Gastrocnemius medialis (tissue), 4 donors: ENCODE results near the gene DHH. TPM values are rescaled to one million over a fixed set of nuclear protein-coding genes. Genes with fewer than 3 reads are reported as not detected.
A peak's percentile ranks its signal among the peaks of the same experiment; 100 is the strongest.

ENCODE experiments used
- ATAC-seq, 2 donors: fragments of 150-250 bp; one replicate each; pipeline ENCODE4 v1.9.1; 2016
- DNase-seq, 2 donors: peaks; one replicate each; pipeline ENCODE4 v3.0.0-alpha.2; 2019
- H3K27ac ChIP-seq, 4 donors: fragments of 200-600 bp; sonication (generic); 1 replicate in 1 of 4; 2 replicates in 3 of 4; pipeline ENCODE4 v1.5.1; 2016 to 2018; ENCODE audit warnings: mild to moderate bottlenecking in 2 of 4, moderate library complexity in 1 of 4
- H3K27me3 ChIP-seq, 3 donors: fragments of 200-600 bp; sonication (generic) in 2 of 3; 1 replicate in 1 of 3; 2 replicates in 2 of 3; pipeline versions ENCODE4 v1.5.1 to v1.6.0; 2016 to 2019; ENCODE audit warnings: mild to moderate bottlenecking in 1 of 3, moderate library complexity in 1 of 3
- H3K36me3 ChIP-seq, 2 donors: fragments of 200-600 bp; sonication (generic) in 1 of 2; one replicate each; pipeline ENCODE4 v1.5.1; 2017 to 2018
- H3K4me1 ChIP-seq, 2 donors: fragments of 200-600 bp; sonication (generic) in 1 of 2; one replicate each; pipeline ENCODE4 v1.5.1; 2016 to 2017; ENCODE audit warnings: mild to moderate bottlenecking in 2 of 2
- H3K4me3 ChIP-seq, 4 donors: fragments of 200-600 bp; sonication (generic) in 3 of 4; 1 replicate in 1 of 4; 2 replicates in 3 of 4; pipeline ENCODE4 v1.5.1; 2016 to 2019; ENCODE audit warnings: mild to moderate bottlenecking in 2 of 4
- H3K9me3 ChIP-seq, 3 donors: fragments of 200-600 bp; sonication (generic) in 2 of 3; 1 replicate in 1 of 3; 2 replicates in 2 of 3; pipeline ENCODE4 v1.5.1; 2016 to 2019
- POLR2A ChIP-seq, 2 donors: fragments of 450-650 bp; IDR thresholded peaks; one replicate each; pipeline ENCODE4 v1.6.1; 2017; ENCODE audit warnings: antibody characterized with exemption in 2 of 2, mild to moderate bottlenecking in 2 of 2, moderate library complexity in 2 of 2
- in situ Hi-C, 4 donors: fragments of 200-750 bp; cut with MboI; loops; one replicate each; pipeline versions ENCODE4 v1.15.0 to v1.8.0; 2017; ENCODE audit warnings: low sequenced_read_pairs in 4 of 4
- intact Hi-C: fragments of 100-400 bp; cut with DNase I; formaldehyde crosslinking; loops from one replicate; pipeline ENCODE4 v1.15.1; 2023; ENCODE audit warnings: low total_unique reads
- total RNA-seq, 4 donors: library from RNA; depleted of rRNA; stranded (reverse); fragments of >200 nt; gene quantifications; one replicate each; pipeline versions ENCODE4 v1.1.0 to v1.2.3, GENCODE V29; 2016
- TF ChIP-seq, protein P1 (sequence below), 5 experiments: fragments of 450-650 bp in 3 of 5; fragments of 200-600 bp in 2 of 5; sonication (generic) in 2 of 5; IDR thresholded peaks in 4 of 5; conservative IDR thresholded peaks in 1 of 5; 1 replicate in 4 of 5; 2 replicates in 1 of 5; pipeline ENCODE4 v1.5.1; 2016 to 2019; ENCODE audit warnings: antibody characterized with exemption in 5 of 5, mild to moderate bottlenecking in 3 of 5, moderate library complexity in 3 of 5

Gene DHH
- total RNA-seq, 4 donors from 2014 or later = 0.09 to 0.36 (median 0.15) TPM; not detected in 1

GRCh38 chr12:49043856-49044258 is 50.7 kb downstream of the DHH start:
- intact Hi-C loops = loop anchor here (2.0 kb wide), 1 partner anchor 47 kb away; no protein-coding TSS in a partner anchor
- H3K27ac ChIP-seq = no peak overlapping the region
- peaks cover 0 to 99% of the 10 kb centered on the region in 2 donors for H3K36me3 ChIP-seq
- peak in 1 of 2 donors; percentile 80 for ATAC-seq
- H3K9me3 ChIP-seq = no peaks in the 10 kb centered on the region
- no peaks in the 10 kb centered on the region for H3K27me3 ChIP-seq
- peak in 1 of 2 donors; percentile 61 for DNase-seq
- TF ChIP-seq POLR2A (IDR thresholded peaks at IDR 0.05) = no peak
- TF ChIP-seq, protein P1, sequence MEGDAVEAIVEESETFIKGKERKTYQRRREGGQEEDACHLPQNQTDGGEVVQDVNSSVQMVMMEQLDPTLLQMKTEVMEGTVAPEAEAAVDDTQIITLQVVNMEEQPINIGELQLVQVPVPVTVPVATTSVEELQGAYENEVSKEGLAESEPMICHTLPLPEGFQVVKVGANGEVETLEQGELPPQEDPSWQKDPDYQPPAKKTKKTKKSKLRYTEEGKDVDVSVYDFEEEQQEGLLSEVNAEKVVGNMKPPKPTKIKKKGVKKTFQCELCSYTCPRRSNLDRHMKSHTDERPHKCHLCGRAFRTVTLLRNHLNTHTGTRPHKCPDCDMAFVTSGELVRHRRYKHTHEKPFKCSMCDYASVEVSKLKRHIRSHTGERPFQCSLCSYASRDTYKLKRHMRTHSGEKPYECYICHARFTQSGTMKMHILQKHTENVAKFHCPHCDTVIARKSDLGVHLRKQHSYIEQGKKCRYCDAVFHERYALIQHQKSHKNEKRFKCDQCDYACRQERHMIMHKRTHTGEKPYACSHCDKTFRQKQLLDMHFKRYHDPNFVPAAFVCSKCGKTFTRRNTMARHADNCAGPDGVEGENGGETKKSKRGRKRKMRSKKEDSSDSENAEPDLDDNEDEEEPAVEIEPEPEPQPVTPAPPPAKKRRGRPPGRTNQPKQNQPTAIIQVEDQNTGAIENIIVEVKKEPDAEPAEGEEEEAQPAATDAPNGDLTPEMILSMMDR (IDR thresholded peaks at IDR 0.05 in 4 of 5, conservative IDR thresholded peaks at IDR 0.05 in 1 of 5) = peak; percentile 37 to 69 (median 52)
- no peaks in the 10 kb centered on the region for H3K4me1 ChIP-seq
- in situ Hi-C loops = no loop called here
- no peak overlapping the region for H3K4me3 ChIP-seq

DNA sequence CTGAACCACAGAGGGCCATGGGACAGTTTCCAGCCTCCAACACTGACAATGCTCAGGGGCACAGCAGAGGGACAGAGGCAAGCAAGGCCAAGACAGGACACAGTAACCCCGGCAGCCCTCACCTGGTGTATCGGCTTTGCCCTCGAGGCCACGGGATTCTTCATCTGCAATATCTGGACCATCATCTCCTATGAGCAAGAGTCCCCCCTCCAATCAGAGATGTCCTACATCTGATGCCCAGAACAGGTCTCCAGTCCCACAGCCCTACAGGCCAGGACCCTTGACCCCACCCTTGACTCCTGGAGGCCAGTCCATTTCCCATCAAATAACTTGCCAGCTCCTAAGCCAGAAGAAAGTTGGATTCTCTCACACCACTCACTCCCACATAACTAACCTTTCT is 51.4 kb downstream of the DHH start:
- intact Hi-C loops = loop anchor here (2.0 kb wide), 1 partner anchor 46 kb away; no protein-coding TSS in a partner anchor
- TF ChIP-seq, protein P1 (IDR thresholded peaks at IDR 0.05 in 4 of 5, conservative IDR thresholded peaks at IDR 0.05 in 1 of 5) = no peak
- TF ChIP-seq POLR2A (IDR thresholded peaks at IDR 0.05) = no peak

GRCh38 chr12:49041881-49042484 is 52.6 kb downstream of the DHH start:
- TF ChIP-seq POLR2A (IDR thresholded peaks at IDR 0.05) = no peak
- TF ChIP-seq, protein P1 (IDR thresholded peaks at IDR 0.05 in 4 of 5, conservative IDR thresholded peaks at IDR 0.05 in 1 of 5) = no peak
- Histone ChIP-seq H3K9me3 (no peaks in the 10 kb centered on the region), H3K36me3 (peaks cover 0 to 100% of the 10 kb centered on the region in 2 donors), H3K27me3 (no peaks in the 10 kb centered on the region), H3K4me1 (no peaks in the 10 kb centered on the region), H3K27ac (no peak overlapping the region), H3K4me3 (no peak overlapping the region)
- no peak for DNase-seq
- peak in 1 of 2 donors; percentile 21 for ATAC-seq
- in situ Hi-C loops = no loop called here
- intact Hi-C loops = loop anchor here (2.0 kb wide), 1 partner anchor 45 kb away; no protein-coding TSS in a partner anchor

More for the DNA sequence above, 51.4 kb downstream of the DHH start:
- Histone ChIP-seq H3K9me3 (no peaks in the 10 kb centered on the region), H3K27ac (peak overlapping the region in 1 of 4 donors; percentile 10), H3K4me3 (no peak overlapping the region), H3K36me3 (peaks cover 0 to 99% of the 10 kb centered on the region in 2 donors), H3K4me1 (no peaks in the 10 kb centered on the region), H3K27me3 (no peaks in the 10 kb centered on the region)
- in situ Hi-C loops = no loop called here
- ATAC-seq (no peak), DNase-seq (no peak)

- DNase-seq (no peak), ATAC-seq (peak in 1 of 2 donors; percentile 6)
- Histone ChIP-seq H3K9me3 (no peaks in the 10 kb centered on the region), H3K27ac (no peak overlapping the region), H3K4me1 (no peaks in the 10 kb centered on the region), H3K4me3 (no peak overlapping the region), H3K27me3 (no peaks in the 10 kb centered on the region), H3K36me3 (peaks cover 0 to 99% of the 10 kb centered on the region in 2 donors)
- intact Hi-C loops (no loop called here), in situ Hi-C loops (no loop called here)
- TF ChIP-seq, protein P1 (IDR thresholded peaks at IDR 0.05 in 4 of 5, conservative IDR thresholded peaks at IDR 0.05 in 1 of 5) = no peak
- TF ChIP-seq POLR2A (IDR thresholded peaks at IDR 0.05) = no peak
Observed at GRCh38 chr12:49041036-49041880, 53.3 kb downstream of the DHH start.
